8988T (cell line): ENCODE data around the gene ARMS2.

ENCODE experiments used
- DNase-seq: peaks from one replicate; pipeline ENCODE4 v3.0.0; 2011

ARMS2 gene

GRCh38 chr10:122495406-122496340 lies 41.2 kb downstream of the ARMS2 start:
- DNase-seq: no peak

DNA sequence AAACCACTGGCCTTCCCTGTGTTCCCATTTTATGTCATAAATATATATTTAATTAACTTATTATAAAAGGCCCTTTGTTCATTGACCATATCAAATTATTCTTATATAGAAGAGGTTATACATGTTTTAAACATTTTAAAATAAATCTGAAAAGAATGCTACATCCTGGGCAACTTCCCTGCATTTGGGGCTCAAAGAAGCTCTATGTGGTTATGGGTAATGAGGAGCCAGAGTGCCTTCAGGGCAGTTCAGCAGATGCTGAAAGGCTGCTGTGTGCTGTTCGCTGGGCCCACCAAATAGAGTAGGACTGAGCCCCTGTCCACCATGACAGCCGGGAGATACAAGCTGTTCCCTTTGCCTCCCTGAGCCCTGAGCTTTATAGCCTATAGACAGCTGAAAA lies 42.8 kb downstream of the ARMS2 start:
- DNase-seq: no peak

DNA sequence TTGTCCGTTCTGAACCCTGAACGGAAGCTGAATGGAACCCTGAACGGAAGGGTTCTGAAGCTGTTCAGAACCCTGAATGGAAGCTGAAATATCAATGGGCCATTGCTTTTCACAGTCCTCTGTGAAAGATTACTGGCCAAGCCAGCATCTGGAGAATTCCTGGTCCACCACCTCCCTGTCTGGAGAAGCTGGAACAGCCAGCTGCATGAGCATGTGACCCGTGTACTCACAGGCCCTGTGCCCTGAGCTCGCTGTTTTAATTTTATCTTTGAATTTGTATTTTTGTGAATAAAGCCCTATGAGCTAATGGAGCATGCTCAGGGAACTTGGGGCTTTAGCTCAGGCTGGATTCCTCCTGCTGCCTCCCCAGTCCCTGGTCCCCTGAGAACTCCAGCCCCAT lies 44.1 kb downstream of the ARMS2 start:
- no peak for DNase-seq

DNA sequence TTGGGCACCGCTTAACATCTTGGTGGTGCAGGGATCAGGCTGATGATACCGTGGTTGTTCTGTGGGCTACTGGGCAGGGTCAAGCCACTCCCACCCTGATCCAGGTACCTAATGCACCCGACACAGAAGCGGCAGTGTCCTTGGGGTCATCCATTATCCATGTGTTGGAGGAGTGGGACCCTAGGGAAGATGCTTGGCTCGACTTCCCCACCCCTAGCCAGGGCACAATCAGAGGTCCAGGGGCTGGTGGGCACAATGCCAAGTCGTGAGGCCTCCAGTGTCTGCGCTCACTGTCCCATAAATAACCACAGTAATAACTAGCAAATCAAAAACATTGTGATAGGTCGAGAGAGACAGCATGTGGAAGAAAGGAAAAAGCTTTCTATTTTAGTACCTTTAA lies 44.6 kb downstream of the ARMS2 start:
- no peak for DNase-seq

DNA sequence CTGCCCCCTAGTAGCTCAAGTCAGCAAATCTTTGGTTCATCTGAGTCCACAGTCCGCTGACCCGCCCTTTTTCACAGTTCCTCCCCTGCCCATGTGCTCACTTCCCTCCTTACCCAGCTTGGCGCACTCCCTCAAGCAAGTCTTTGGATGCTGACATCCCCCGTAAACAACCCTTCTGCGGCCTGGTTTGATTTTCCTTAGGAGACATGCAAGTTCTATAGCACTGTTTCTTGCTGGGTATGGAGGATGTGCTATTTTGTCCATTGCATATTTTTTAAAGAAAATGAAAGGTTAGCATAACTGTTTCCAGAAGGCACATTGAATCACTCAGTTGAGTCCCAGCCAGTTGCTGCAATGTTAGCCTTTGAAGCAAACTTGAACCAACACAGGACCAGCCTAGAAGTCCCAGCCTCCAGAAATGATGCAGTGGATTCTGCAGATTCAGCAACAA lies 45.1 kb downstream of the ARMS2 start:
- DNase-seq: no peak

GRCh38 chr10:122500194-122500593 lies 45.7 kb downstream of the ARMS2 start:
- DNase-seq: no peak

GRCh38 chr10:122500726-122501125 lies 46.3 kb downstream of the ARMS2 start:
- DNase-seq: no peak

DNA sequence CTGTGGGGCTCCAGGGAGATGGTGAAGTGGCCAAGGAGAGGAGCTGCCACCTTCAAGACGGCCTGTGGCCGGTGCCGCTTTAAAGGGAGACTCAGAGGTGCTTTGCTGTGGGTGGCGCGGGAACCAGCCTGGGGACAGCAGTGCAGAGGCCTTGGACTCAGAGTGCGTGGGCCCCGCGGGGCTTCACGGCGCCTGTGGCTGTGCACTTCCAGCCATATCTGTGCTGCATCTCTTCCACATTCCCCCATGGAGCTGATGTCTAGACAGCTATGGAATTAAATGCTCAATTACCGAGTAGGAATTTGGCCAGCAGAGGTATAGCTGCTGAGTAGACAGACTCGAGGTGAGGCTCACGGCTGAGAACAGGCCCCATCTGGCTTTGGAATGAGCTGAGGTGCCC lies 48.6 kb downstream of the ARMS2 start:
- no peak for DNase-seq

DNA sequence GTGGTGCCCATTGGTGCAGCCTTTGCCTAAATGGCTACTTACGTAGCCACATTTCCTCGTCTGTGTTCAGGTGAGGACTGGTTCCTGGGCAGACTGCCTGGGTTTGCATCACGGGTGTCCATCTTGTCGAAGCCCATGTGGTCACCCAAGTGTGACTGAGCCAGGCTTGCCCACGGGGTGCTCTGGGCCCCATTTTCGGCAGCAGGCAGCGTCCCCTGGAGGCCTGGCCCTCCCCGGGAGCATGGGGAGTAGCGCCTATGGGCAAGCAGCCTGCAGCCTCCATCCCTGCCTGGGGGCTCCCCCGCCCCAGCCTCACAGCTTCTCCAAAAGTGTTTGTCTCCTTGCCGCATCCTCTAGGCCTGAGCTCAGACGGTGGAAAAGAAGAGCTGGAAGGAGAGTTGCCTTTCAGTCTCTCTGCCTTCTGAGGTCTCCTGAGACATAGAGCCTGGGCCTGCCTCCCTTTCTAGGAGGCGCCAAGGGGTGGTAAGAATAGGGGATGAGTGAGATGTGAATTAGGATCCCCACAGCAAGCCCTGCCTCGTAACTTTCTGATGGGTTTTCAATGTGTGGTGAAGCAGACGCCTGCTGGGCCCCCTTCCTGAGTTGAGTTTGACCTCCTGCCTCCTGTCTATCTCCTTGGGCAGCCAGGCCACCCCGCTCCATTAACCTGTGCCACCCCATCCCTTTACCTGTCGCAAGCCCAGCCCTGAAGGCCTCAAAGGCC lies 49.6 kb downstream of the ARMS2 start:
- DNase-seq: no peak

DNA sequence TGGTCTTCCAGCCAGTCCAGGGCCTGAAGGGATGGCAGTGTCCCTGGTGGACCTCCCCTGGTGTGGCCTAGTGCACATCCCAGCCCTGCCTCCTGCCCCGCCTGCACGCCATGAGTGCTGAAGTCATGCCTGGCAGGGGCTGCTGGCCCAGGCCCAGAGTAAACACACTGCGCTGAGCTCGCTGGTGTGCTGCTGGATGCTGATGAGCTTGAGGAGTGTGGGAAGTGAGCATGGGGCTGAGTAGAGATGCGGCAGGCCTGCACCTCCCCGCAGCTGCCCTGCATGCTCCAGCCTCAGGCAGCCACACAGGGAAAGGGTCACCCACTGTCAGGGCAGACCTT lies 50.1 kb downstream of the ARMS2 start:
- no peak for DNase-seq

DNA sequence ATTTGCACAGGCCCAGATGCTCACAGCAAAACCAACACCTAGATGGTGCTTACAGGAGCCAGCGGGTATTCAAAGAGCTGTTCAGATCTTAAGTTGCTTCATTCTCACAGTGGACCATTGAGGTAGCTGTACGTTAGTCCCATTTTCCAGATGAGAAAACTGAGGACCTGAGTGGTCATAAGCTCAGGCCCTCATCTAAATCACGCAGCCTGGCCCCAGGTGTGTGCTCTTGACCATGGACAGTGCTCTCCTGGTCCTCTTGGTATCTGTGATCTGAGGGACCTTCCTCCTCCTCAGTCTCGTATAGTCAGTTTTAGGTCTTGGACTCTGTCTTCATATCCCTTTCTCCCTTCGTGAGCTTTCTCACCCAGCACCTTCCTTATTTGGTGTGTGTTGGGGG lies 50.6 kb downstream of the ARMS2 start:
- DNase-seq: no peak

DNA sequence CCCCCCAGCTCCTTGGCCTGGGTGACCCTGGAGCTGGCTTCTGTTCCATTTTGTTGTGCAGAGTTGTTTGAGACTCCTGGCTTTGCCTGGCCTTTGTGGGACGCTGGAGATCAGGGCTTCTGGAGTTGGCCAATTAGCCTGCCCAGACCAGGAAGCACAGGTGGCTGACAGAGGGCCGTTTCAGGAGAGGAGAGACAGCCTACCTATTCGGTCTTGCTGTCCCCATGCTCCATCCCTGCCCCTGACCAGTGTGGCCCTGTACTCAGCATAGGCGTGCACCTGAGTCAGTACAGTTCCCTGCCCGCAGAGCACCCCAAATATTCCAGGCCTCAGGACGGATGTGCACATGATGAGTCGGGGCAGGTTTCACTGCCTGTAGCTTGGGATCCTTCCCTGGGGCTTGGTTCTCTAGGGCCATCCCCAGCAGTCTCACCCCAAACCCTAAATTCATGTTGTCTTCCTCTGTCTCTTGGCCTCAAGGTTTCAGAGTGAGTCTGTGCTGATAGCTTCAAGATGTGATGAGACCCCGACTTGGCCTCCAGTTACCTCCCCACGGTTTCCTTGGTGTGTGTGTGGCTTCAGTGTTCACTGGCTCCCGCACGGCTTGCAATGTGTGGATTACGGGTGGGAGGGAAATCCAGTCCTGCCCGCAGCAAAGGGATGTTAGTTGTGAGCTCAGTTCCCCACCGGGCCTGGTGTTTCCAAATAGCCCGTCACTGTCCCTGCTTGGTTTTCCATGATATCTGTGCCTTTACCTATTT lies 51.6 kb downstream of the ARMS2 start:
- no peak for DNase-seq
